Breast epithelium (tissue), 3 donors: ENCODE measurements around the gene TNFRSF18.
"Not testable (repeated sequence)": the region's sequence is repeated elsewhere in the genome, so short reads cannot be mapped to it uniquely, and the experiment has no call there.

Experiments used
- CTCF ChIP-seq, 3 donors: fragments of 450-650 bp; IDR thresholded peaks; one replicate each; pipeline ENCODE4 v1.5.1; 2016 to 2017; ENCODE audit warnings: antibody characterized with exemption in 3 of 3, mild to moderate bottlenecking in 3 of 3, moderate library complexity in 3 of 3
- POLR2A ChIP-seq: fragments of 450-650 bp; IDR thresholded peaks from one replicate; pipeline ENCODE4 v1.6.1; 2016; ENCODE audit warnings: antibody characterized with exemption, mild to moderate bottlenecking, moderate library complexity
- POLR2AphosphoS5 ChIP-seq, 3 donors: sonication (generic); formaldehyde crosslinking; IDR thresholded peaks; one replicate each; pipeline ENCODE4 v1.6.1; 2017; ENCODE audit warnings: antibody characterized with exemption in 3 of 3

DNA sequence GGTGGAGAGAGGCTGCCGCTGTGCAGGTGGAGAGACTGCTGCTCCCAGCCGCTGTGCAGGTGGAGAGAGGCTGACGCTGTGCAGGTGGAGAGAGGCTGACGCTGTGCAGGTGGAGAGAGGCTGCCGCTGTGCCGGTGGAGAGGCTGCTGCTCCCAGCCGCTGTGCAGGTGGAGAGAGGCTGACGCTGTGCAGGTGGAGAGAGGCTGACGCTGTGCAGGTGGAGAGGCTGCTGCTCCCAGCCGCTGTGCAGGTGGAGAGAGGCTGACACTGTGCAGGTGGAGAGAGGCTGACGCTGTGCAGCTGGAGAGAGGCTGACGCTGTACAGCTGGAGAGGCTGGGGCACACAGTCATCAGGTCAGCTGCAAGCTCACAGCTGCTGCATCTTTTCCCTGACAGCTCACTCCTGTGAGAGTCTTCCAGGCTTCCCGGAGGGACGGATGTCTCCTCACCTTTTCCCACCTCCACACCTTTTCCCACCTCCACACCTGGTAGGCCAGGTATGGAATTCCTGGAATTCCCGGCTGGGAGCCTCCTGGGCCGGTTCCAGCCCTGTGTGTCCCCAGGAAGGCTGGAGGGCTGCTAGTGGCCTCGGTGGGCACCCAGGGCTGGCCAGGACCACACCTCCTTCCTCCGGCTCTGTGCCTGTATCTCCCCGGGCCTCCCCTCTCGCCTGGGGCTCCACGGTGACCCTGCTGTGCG, 30.2 kb downstream of the TNFRSF18 start:
- not testable (repeated sequence) for TF ChIP-seq POLR2A; CTCF (IDR thresholded peaks at IDR 0.05); POLR2AphosphoS5 (IDR thresholded peaks at IDR 0.05)
